ENCODE measurements around the gene PPFIBP2.

Gene PPFIBP2

DNA sequence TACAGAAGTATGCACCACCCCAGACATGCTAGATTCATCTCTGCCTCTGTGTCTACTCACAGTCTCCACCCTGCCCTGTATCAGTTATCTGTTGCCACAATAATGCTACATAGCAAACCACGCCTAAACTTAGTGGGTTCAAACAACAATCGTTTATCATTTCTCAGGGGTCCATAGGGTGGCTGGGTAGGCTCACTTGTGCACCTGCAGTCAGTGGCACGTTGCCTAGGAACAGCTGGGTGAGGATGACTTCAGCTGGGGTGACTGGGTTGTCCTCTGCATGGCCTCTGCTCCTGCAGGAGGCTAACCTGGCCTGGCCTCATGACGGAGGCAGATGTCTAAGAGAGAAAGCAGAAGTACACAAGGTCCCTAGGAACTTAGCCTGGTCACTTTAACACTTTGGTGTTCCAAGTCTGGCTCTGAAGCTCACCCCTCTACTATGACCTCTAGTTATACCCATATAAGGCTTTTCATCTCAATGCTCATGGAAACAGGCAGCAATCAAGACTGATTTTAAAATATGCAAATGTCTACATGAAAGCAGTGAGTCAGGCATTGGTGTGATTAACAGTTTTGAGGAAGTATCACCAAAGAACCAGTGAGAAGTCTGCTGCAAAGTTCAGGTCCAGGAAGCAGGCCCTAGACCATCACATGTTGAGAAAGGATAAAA, 17.8 kb upstream of the PPFIBP2 start:
- ATAC-seq, result no peak

GRCh38 chr11:7498193-7498592, 15.6 kb upstream of the PPFIBP2 start:
- no peak for ATAC-seq

More for the DNA sequence above, 17.8 kb upstream of the PPFIBP2 start:
- TF ChIP-seq OSR1 (CRISPR knock-in tag; IDR thresholded peaks at IDR 0.05), result no peak
- no peak for TF ChIP-seq ZNF70 (CRISPR knock-in tag; IDR thresholded peaks at IDR 0.05)
- no peak for TF ChIP-seq PATZ1 (CRISPR knock-in tag; IDR thresholded peaks at IDR 0.05; ENCODE audit: borderline replicate concordance)
- TF ChIP-seq ZNF565 (CRISPR knock-in tag; conservative IDR thresholded peaks at IDR 0.05; ENCODE audit: low read depth), result no peak
- TF ChIP-seq CREB5 (CRISPR knock-in tag; IDR thresholded peaks at IDR 0.05; ENCODE audit: low read depth), result no peak
- no peak for TF ChIP-seq ZFP3 (CRISPR knock-in tag; IDR thresholded peaks at IDR 0.05)
- no peak for TF ChIP-seq ESRRG (CRISPR knock-in tag; IDR thresholded peaks at IDR 0.05)
- no peak for TF ChIP-seq ZC3H10 (CRISPR knock-in tag; IDR thresholded peaks at IDR 0.05)
- TF ChIP-seq TSHZ2 (CRISPR knock-in tag; IDR thresholded peaks at IDR 0.05), result no peak
- no peak for TF ChIP-seq TOX (CRISPR knock-in tag; IDR thresholded peaks at IDR 0.05; ENCODE audit: borderline replicate concordance)
- no peak for TF ChIP-seq BACH2 (CRISPR knock-in tag; IDR thresholded peaks at IDR 0.05; ENCODE audit: borderline replicate concordance)

More at GRCh38 chr11:7498193-7498592, 15.6 kb upstream of the PPFIBP2 start:
- TF ChIP-seq ESRRG (CRISPR knock-in tag; IDR thresholded peaks at IDR 0.05) (no peak), ZC3H10 (CRISPR knock-in tag; IDR thresholded peaks at IDR 0.05) (no peak), CSDC2 (CRISPR knock-in tag; IDR thresholded peaks at IDR 0.05) (no peak), GLIS3 (CRISPR knock-in tag; IDR thresholded peaks at IDR 0.05) (no peak), ISL1 (CRISPR knock-in tag; IDR thresholded peaks at IDR 0.05) (no peak), PATZ1 (CRISPR knock-in tag; IDR thresholded peaks at IDR 0.05; ENCODE audit: borderline replicate concordance) (no peak), BACH2 (CRISPR knock-in tag; IDR thresholded peaks at IDR 0.05; ENCODE audit: borderline replicate concordance) (no peak), ZNF8 (CRISPR knock-in tag; IDR thresholded peaks at IDR 0.05) (no peak), ARNTL (CRISPR knock-in tag; IDR thresholded peaks at IDR 0.05; ENCODE audit: borderline replicate concordance, low read depth) (no peak), POU6F1 (CRISPR knock-in tag; IDR thresholded peaks at IDR 0.05; ENCODE audit: borderline replicate concordance, low read depth) (no peak), TSHZ2 (CRISPR knock-in tag; IDR thresholded peaks at IDR 0.05) (no peak), ZFP30 (CRISPR knock-in tag; IDR thresholded peaks at IDR 0.05) (no peak)

Data from SK-N-SH treated with all-trans-retinoic acid at 6 μM for 48 hours (cell line).